Muscle of back (tissue), 11 donors: ENCODE results near the gene GET4. TPM values are rescaled to one million over a fixed set of nuclear protein-coding genes. Genes with fewer than 3 reads are reported as not detected.

ENCODE experiments used
- DNase-seq, 3 donors: peaks; one replicate each; pipeline versions ENCODE4 v3.0.0 to v3.0.0-alpha.2; 2013
- polyA plus RNA-seq, 10 donors: library from polyadenylated mRNA; unstranded; fragments of 120-200 nt; gene quantifications; one replicate each; pipeline ENCODE4 v1.2.1, GENCODE V29; 2013; ENCODE audit not compliant: insufficient read length in 10 of 10

GET4 gene
- polyA plus RNA-seq, 10 donors = 27.5 to 39.4 (median 36.7) TPM

- no peak for DNase-seq
Measured at GRCh38 chr7:944744-945143, 68.4 kb downstream of the GET4 start.

GRCh38 chr7:945147-945555, 68.8 kb downstream of the GET4 start:
- no peak for DNase-seq

GRCh38 chr7:945556-946255, 69.4 kb downstream of the GET4 start:
- no peak for DNase-seq

Other genes with a start within 250 kb of the GET4 start
- 10 to 100 TPM; 21.5 to 31.2 (median 24.9) TPM for gene DNAAF5, start 149.9 kb upstream of the GET4 start, polyA plus RNA-seq
- gene PRKAR1B, start 149.3 kb upstream of the GET4 start, polyA plus RNA-seq = 10 to 100 TPM; 18.4 to 39.6 (median 27.5) TPM
- 100 to 1,000 TPM; 148 to 229 (median 179) TPM for gene SUN1, start 44.1 kb upstream of the GET4 start, polyA plus RNA-seq
- 1 to 10 TPM; 1.4 to 4.3 (median 2.3) TPM for gene ADAP1, start 78.1 kb downstream of the GET4 start, polyA plus RNA-seq
- gene COX19, start 99.0 kb downstream of the GET4 start, polyA plus RNA-seq = 10 to 100 TPM in 6 of 10 donors, 1 to 10 TPM in 4; 7.0 to 12.4 (median 10.5) TPM
- gene CYP2W1, start 106.6 kb downstream of the GET4 start, polyA plus RNA-seq = 10 to 100 TPM in 2 of 10 donors, under 1 TPM in 8; 0.27 to 11.0 (median 0.36) TPM
- gene GPR146, start 168.0 kb downstream of the GET4 start, polyA plus RNA-seq = 1 to 10 TPM; 1.4 to 4.4 (median 3.2) TPM
- 10 to 100 TPM in 5 of 10 donors, 1 to 10 TPM in 5; 6.5 to 15.5 (median 9.9) TPM for gene GPER1, start 211.6 kb downstream of the GET4 start, polyA plus RNA-seq